Keratinocyte (primary cell): Measurements from ENCODE around the gene FPR1. TPM values are rescaled to one million over a fixed set of nuclear protein-coding genes. Genes with fewer than 3 reads are reported as not detected.
A peak's percentile ranks its signal among the peaks of the same experiment; 100 is the strongest.

Experiments used
- DNase-seq: peaks from one replicate; pipeline ENCODE4 v3.0.0-alpha.2; 2011; ENCODE audit warnings: low read depth, missing footprints, low spot score
- FAIRE-seq: peaks from 2 replicates; lab custom pipeline; 2011; peaks lifted over from hg19 to GRCh38; lab: Jason Lieb, UNC
- H2AFZ ChIP-seq: 2 replicates; pipeline ENCODE4 v1.6.0; 2012; ENCODE audit warnings: low read length, control low read depth, inconsistent platforms; ENCODE audit not compliant: control insufficient read depth
- H3K27ac ChIP-seq: 2 replicates; pipeline ENCODE4 v1.5.1; 2011; ENCODE audit warnings: low read length; ENCODE audit not compliant: control insufficient read depth, insufficient read depth
- H3K27me3 ChIP-seq: 3 replicates; pipeline ENCODE4 v1.6.0; 2011; ENCODE audit warnings: low read length; ENCODE audit not compliant: control insufficient read depth, insufficient read depth; ENCODE audit errors: extremely low read depth
- H3K36me3 ChIP-seq, 2 experiments: 2 replicates in 1 of 2; 3 replicates in 1 of 2; pipeline ENCODE4 v1.5.1; 2011; ENCODE audit warnings: low read length in 2 of 2, mild to moderate bottlenecking in 1 of 2; ENCODE audit not compliant: control insufficient read depth in 2 of 2, insufficient read depth in 2 of 2; ENCODE audit errors: extremely low read depth in 1 of 2
- H3K4me1 ChIP-seq: 3 replicates; pipeline ENCODE4 v1.5.1; 2011; ENCODE audit warnings: low read length; ENCODE audit not compliant: control insufficient read depth, insufficient read depth; ENCODE audit errors: extremely low read depth
- H3K4me2 ChIP-seq: 3 replicates; pipeline ENCODE4 v1.6.0; 2011; ENCODE audit warnings: low read depth, low read length; ENCODE audit not compliant: control insufficient read depth, insufficient read depth; ENCODE audit errors: extremely low read depth
- H3K4me3 ChIP-seq, 3 experiments: fragments of 200-600 bp in 1 of 3; sonication (generic) in 1 of 3; 2 replicates in 2 of 3; 3 replicates in 1 of 3; pipeline ENCODE4 v1.5.1; 2011 to 2016; ENCODE audit warnings: low read length in 3 of 3, mild to moderate bottlenecking in 3 of 3, control low read depth in 2 of 3, inconsistent platforms in 1 of 3, low read depth in 1 of 3, mixed read lengths in 1 of 3, mixed run types in 1 of 3, moderate library complexity in 1 of 3; ENCODE audit not compliant: control insufficient read depth in 2 of 3, insufficient read depth in 2 of 3; ENCODE audit errors: extremely low read depth in 1 of 3
- H3K79me2 ChIP-seq: 2 replicates; pipeline ENCODE4 v1.6.0; 2012; ENCODE audit warnings: low read length; ENCODE audit not compliant: control insufficient read depth, insufficient read depth
- H3K9ac ChIP-seq: 3 replicates; pipeline ENCODE4 v1.6.0; 2011; ENCODE audit warnings: low read length; ENCODE audit not compliant: control insufficient read depth, insufficient read depth; ENCODE audit errors: extremely low read depth
- H3K9me1 ChIP-seq: 3 replicates; pipeline ENCODE4 v1.6.0; 2011; ENCODE audit warnings: low read length; ENCODE audit not compliant: control insufficient read depth, insufficient read depth; ENCODE audit errors: extremely low read depth
- H3K9me3 ChIP-seq: 2 replicates; pipeline ENCODE4 v1.5.1; 2012; ENCODE audit warnings: low read depth, low read length; ENCODE audit not compliant: control insufficient read depth
- H4K20me1 ChIP-seq: 3 replicates; pipeline ENCODE4 v1.6.0; 2011; ENCODE audit warnings: low read length; ENCODE audit not compliant: control insufficient read depth, insufficient read depth; ENCODE audit errors: extremely low read depth
- CTCF ChIP-seq, 3 experiments: IDR thresholded peaks in 1 of 3; conservative IDR thresholded peaks in 1 of 3; optimal IDR thresholded peaks in 1 of 3; 2 replicates in 2 of 3; 3 replicates in 1 of 3; pipeline versions ENCODE3 to v1.5.1; 2011; ENCODE audit warnings: low read length in 3 of 3, mild to moderate bottlenecking in 3 of 3, moderate library complexity in 2 of 3, control low read depth in 1 of 3, inconsistent platforms in 1 of 3; ENCODE audit not compliant: insufficient read depth in 2 of 3; ENCODE audit errors: extremely low read depth in 1 of 3
- EZH2 ChIP-seq: IDR thresholded peaks from one replicate; pipeline ENCODE4 v1.6.1; 2012; ENCODE audit warnings: inconsistent platforms, mild to moderate bottlenecking, low read length, moderate library complexity
- dilution Hi-C: fragments of 300-500 bp; cut with MboI; formaldehyde crosslinking; loops from one replicate; pipeline ENCODE4 v1.7.0; 2020; ENCODE audit warnings: low sequenced_read_pairs; ENCODE audit not compliant: extremely low pct_ligation_motif_present
- polyA plus RNA-seq, 5 experiments: library from polyadenylated mRNA; depleted of rRNA in 3 of 5; stranded (reverse) in 3 of 5; stranded (forward) in 1 of 5; unstranded in 1 of 5; fragments of >200 nt; gene quantifications; 1 replicate in 1 of 5; 2 replicates in 3 of 5; 3 replicates in 1 of 5; pipeline versions ENCODE4 v1.2.1 to v1.2.3, GENCODE V29; 2011 to 2012; ENCODE audit warnings: missing spikeins in 2 of 5, low read depth in 1 of 5, low replicate concordance in 1 of 5

Gene FPR1
- polyA plus RNA-seq, 1 donor (not counting 4 experiments of a cell fraction or from before 2014, with no cell fraction given) = 2.4 TPM

- no peak overlapping the region for H3K4me2 ChIP-seq
- no peak for TF ChIP-seq CTCF (optimal IDR thresholded peaks at IDR 0.05 in 1 of 3, IDR thresholded peaks at IDR 0.05 in 1 of 3, conservative IDR thresholded peaks at IDR 0.05 in 1 of 3; ENCODE audit: extremely low read depth in 1 of 3, insufficient read depth in 2 of 3, low read length in 3 of 3)
- no peak for TF ChIP-seq EZH2
- H2AFZ ChIP-seq = no peak overlapping the region
- H3K9me1 ChIP-seq = no peaks in the 10 kb centered on the region
- no peak overlapping the region for H3K27ac ChIP-seq
- H4K20me1 ChIP-seq = no peaks in the 10 kb centered on the region
- H3K79me2 ChIP-seq = no peaks in the 10 kb centered on the region
- H3K4me1 ChIP-seq = peaks cover 6% of the 10 kb centered on the region
- H3K4me3 ChIP-seq = no peak overlapping the region
- dilution Hi-C loops = no loop called here
- H3K9ac ChIP-seq = no peak overlapping the region
- FAIRE-seq (no peak), DNase-seq (no peak)
- no peaks in the 10 kb centered on the region for H3K36me3 ChIP-seq
- no peaks in the 10 kb centered on the region for H3K27me3 ChIP-seq
- no peaks in the 10 kb centered on the region for H3K9me3 ChIP-seq
Measured at GRCh38 chr19:51754109-51754508, 2.4 kb upstream of the FPR1 start.

- Histone ChIP-seq H3K9ac (no peak overlapping the region), H3K79me2 (no peaks in the 10 kb centered on the region), H3K9me3 (no peaks in the 10 kb centered on the region), H3K4me2 (no peak overlapping the region), H3K9me1 (no peaks in the 10 kb centered on the region), H2AFZ (no peak overlapping the region), H3K27ac (no peak overlapping the region), H3K4me3 (no peak overlapping the region), H4K20me1 (no peaks in the 10 kb centered on the region), H3K27me3 (no peaks in the 10 kb centered on the region), H3K36me3 (no peaks in the 10 kb centered on the region), H3K4me1 (peaks cover 6% of the 10 kb centered on the region)
- dilution Hi-C loops = no loop called here
- peak; percentile 73 for FAIRE-seq
- TF ChIP-seq CTCF (optimal IDR thresholded peaks at IDR 0.05 in 1 of 3, IDR thresholded peaks at IDR 0.05 in 1 of 3, conservative IDR thresholded peaks at IDR 0.05 in 1 of 3; ENCODE audit: extremely low read depth in 1 of 3, insufficient read depth in 2 of 3, low read length in 3 of 3) (no peak), EZH2 (no peak)
- DNase-seq = no peak
Measured at GRCh38 chr19:51750400-51751094, 1.1 kb downstream of the FPR1 start.
